Liver (tissue), 3 donors: ENCODE measurements around the gene ERO1B.
"Not testable (repeated sequence)": the region's sequence is repeated elsewhere in the genome, so short reads cannot be mapped to it uniquely, and the experiment has no call there.

Experiments used
- ATF3 ChIP-seq: IDR thresholded peaks from 2 replicates; pipeline ENCODE4 v1.6.1; 2016; ENCODE audit warnings: antibody characterized with exemption
- CTCF ChIP-seq: fragments of 150-350 bp; IDR thresholded peaks from 2 replicates; pipeline ENCODE4 v1.5.1; 2017; ENCODE audit warnings: improper control_type of control experiment, low read depth, low read length; ENCODE audit not compliant: missing input control
- GABPA ChIP-seq, 2 donors: IDR thresholded peaks in 1 of 2; conservative IDR thresholded peaks in 1 of 2; 2 replicates each; pipeline ENCODE4 v1.6.1; 2016; ENCODE audit warnings: antibody characterized with exemption in 2 of 2, mild to moderate bottlenecking in 1 of 2, moderate library complexity in 1 of 2
- REST ChIP-seq: IDR thresholded peaks from 2 replicates; pipeline ENCODE4 v1.6.1; 2016; ENCODE audit warnings: antibody characterized with exemption, mild to moderate bottlenecking
- SP1 ChIP-seq: IDR thresholded peaks from 2 replicates; pipeline ENCODE4 v1.6.1; 2018; ENCODE audit warnings: antibody characterized with exemption, mild to moderate bottlenecking
- YY1 ChIP-seq: IDR thresholded peaks from 2 replicates; pipeline ENCODE4 v1.6.1; 2016; ENCODE audit warnings: antibody characterized with exemption, mild to moderate bottlenecking
- donor health status: healthy.
- donor health status: healthy.

DNA sequence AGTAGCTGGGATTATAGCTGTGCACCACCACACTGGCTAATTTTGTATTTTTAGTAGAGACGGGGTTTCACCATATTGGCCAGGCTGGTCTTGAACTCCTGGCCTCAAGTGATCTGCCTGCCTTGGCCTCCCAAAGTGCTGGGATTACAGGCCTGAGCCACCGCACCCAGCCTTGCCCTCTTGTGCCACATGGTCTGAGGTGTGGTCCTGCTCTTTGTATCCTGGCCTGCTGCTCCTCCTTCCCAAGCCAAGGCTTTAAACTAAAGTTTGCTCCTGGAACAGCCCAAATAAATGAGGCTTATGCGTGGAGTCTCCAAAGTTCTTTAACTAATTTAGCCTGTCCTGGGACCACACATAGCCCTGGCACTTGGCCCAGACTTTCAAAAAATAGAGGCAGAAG is 49.7 kb upstream of the ERO1B start:
- not testable (repeated sequence) for TF ChIP-seq REST; GABPA (IDR thresholded peaks at IDR 0.05 in 1 of 2, conservative IDR thresholded peaks at IDR 0.05 in 1 of 2); YY1; CTCF; SP1; ATF3
